ENCODE results near the gene ANKS1B. TPM values are rescaled to one million over a fixed set of nuclear protein-coding genes. Genes with fewer than 3 reads are reported as not detected.

Gene ANKS1B
- total RNA-seq, 3 donors from 2014 or later (not counting 1 experiment from before 2014, with no cell fraction given): not detected

- TF ChIP-seq, protein P1, sequence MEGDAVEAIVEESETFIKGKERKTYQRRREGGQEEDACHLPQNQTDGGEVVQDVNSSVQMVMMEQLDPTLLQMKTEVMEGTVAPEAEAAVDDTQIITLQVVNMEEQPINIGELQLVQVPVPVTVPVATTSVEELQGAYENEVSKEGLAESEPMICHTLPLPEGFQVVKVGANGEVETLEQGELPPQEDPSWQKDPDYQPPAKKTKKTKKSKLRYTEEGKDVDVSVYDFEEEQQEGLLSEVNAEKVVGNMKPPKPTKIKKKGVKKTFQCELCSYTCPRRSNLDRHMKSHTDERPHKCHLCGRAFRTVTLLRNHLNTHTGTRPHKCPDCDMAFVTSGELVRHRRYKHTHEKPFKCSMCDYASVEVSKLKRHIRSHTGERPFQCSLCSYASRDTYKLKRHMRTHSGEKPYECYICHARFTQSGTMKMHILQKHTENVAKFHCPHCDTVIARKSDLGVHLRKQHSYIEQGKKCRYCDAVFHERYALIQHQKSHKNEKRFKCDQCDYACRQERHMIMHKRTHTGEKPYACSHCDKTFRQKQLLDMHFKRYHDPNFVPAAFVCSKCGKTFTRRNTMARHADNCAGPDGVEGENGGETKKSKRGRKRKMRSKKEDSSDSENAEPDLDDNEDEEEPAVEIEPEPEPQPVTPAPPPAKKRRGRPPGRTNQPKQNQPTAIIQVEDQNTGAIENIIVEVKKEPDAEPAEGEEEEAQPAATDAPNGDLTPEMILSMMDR (IDR thresholded peaks at IDR 0.05): no peak
- no peaks in the 10 kb centered on the region for H3K4me1 Mint-ChIP-seq
- H3K9me3 Mint-ChIP-seq: no peaks in the 10 kb centered on the region
- Histone ChIP-seq H3K4me3 (ENCODE audit: low read length) (no peak overlapping the region), H3K4me1 (ENCODE audit: control insufficient read depth, insufficient read depth, low read length) (no peaks in the 10 kb centered on the region), H3K9me3 (ENCODE audit: control insufficient read depth, insufficient read depth, low read length) (no peaks in the 10 kb centered on the region), H3K36me3 (ENCODE audit: control insufficient read depth, insufficient read depth, low read length) (no peaks in the 10 kb centered on the region), H3K27ac (ENCODE audit: low read length) (no peak overlapping the region), H3K27me3 (ENCODE audit: control insufficient read depth, insufficient read depth, low read length) (peaks cover 15% of the 10 kb centered on the region)
- peaks cover 44 to 58% of the 10 kb centered on the region in 2 donors for H3K27me3 Mint-ChIP-seq (ENCODE audit: low read depth in 2 of 2)
- H3K36me3 Mint-ChIP-seq: no peaks in the 10 kb centered on the region
- intact Hi-C loops (cut with micrococcal nuclease): no loop called here
- H3K27ac Mint-ChIP-seq: no peak overlapping the region
- ATAC-seq (no peak), DNase-seq (no peak)
- H3K4me3 Mint-ChIP-seq: no peak overlapping the region
- WGBS (ENCODE audit: insufficient coverage): 24% methylated on average over 11 of the region's 11 CpGs
Observed at GRCh38 chr12:98893126-98893674, 1091.5 kb downstream of the ANKS1B start.

GRCh38 chr12:98885778-98886177 is 1099.0 kb downstream of the ANKS1B start:
- Histone ChIP-seq H3K4me1 (ENCODE audit: control insufficient read depth, insufficient read depth, low read length) (no peaks in the 10 kb centered on the region), H3K9me3 (ENCODE audit: control insufficient read depth, insufficient read depth, low read length) (no peaks in the 10 kb centered on the region), H3K4me3 (ENCODE audit: low read length) (no peak overlapping the region), H3K36me3 (ENCODE audit: control insufficient read depth, insufficient read depth, low read length) (no peaks in the 10 kb centered on the region), H3K27ac (ENCODE audit: low read length) (no peak overlapping the region), H3K27me3 (ENCODE audit: control insufficient read depth, insufficient read depth, low read length) (peaks cover 4% of the 10 kb centered on the region)
- H3K36me3 Mint-ChIP-seq: no peaks in the 10 kb centered on the region
- no peaks in the 10 kb centered on the region for H3K4me1 Mint-ChIP-seq
- no peaks in the 10 kb centered on the region for H3K9me3 Mint-ChIP-seq
- 31% methylated on average over 1 of the region's 2 CpGs for WGBS (ENCODE audit: insufficient coverage)
- H3K27ac Mint-ChIP-seq: no peak overlapping the region
- TF ChIP-seq, protein P1 (IDR thresholded peaks at IDR 0.05): no peak
- ATAC-seq (no peak), DNase-seq (no peak)
- peaks cover 11 to 28% of the 10 kb centered on the region in 2 donors for H3K27me3 Mint-ChIP-seq (ENCODE audit: low read depth in 2 of 2)
- no peak overlapping the region for H3K4me3 Mint-ChIP-seq
- intact Hi-C loops (cut with micrococcal nuclease): no loop called here

DNA sequence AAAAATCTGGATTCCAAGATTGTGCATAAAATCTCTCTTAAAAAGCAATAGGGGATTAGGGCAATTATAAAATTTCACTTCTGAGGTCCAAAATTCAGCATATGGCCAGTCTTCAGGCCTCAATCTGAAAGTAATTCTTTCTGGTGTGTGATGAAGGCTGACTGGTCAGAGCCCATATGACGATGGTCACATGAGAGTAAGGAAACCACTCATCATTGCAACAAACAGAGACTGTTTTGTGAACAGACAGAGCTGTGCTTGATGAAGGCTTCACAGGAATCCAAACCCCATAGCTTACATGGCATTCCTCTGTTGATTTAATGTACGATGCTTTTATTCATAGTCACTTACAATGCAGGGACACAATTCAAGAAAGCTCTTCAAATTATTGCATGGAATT is 1101.5 kb downstream of the ANKS1B start:
- Mint-ChIP-seq H3K4me1 (no peaks in the 10 kb centered on the region), H3K27ac (no peak overlapping the region), H3K36me3 (no peaks in the 10 kb centered on the region), H3K9me3 (no peaks in the 10 kb centered on the region), H3K27me3 (ENCODE audit: low read depth in 2 of 2) (peaks cover 7 to 29% of the 10 kb centered on the region in 2 donors), H3K4me3 (no peak overlapping the region)
- Histone ChIP-seq H3K27me3 (ENCODE audit: control insufficient read depth, insufficient read depth, low read length) (peaks cover 2% of the 10 kb centered on the region), H3K27ac (ENCODE audit: low read length) (no peak overlapping the region), H3K36me3 (ENCODE audit: control insufficient read depth, insufficient read depth, low read length) (no peaks in the 10 kb centered on the region), H3K4me1 (ENCODE audit: control insufficient read depth, insufficient read depth, low read length) (no peaks in the 10 kb centered on the region), H3K9me3 (ENCODE audit: control insufficient read depth, insufficient read depth, low read length) (no peaks in the 10 kb centered on the region), H3K4me3 (ENCODE audit: low read length) (no peak overlapping the region)
- TF ChIP-seq, protein P1 (IDR thresholded peaks at IDR 0.05): no peak
- intact Hi-C loops (cut with micrococcal nuclease): no loop called here
- ATAC-seq (no peak), DNase-seq (no peak)
- WGBS (ENCODE audit: insufficient coverage): 94% methylated on average over 2 of the region's 2 CpGs

GRCh38 chr12:98882526-98882925 is 1102.2 kb downstream of the ANKS1B start:
- H3K9me3 Mint-ChIP-seq: no peaks in the 10 kb centered on the region
- peaks cover 7 to 29% of the 10 kb centered on the region in 2 donors for H3K27me3 Mint-ChIP-seq (ENCODE audit: low read depth in 2 of 2)
- DNase-seq (no peak), ATAC-seq (no peak)
- Histone ChIP-seq H3K36me3 (ENCODE audit: control insufficient read depth, insufficient read depth, low read length) (no peaks in the 10 kb centered on the region), H3K4me1 (ENCODE audit: control insufficient read depth, insufficient read depth, low read length) (no peaks in the 10 kb centered on the region), H3K4me3 (ENCODE audit: low read length) (no peak overlapping the region), H3K9me3 (ENCODE audit: control insufficient read depth, insufficient read depth, low read length) (no peaks in the 10 kb centered on the region), H3K27ac (ENCODE audit: low read length) (no peak overlapping the region), H3K27me3 (ENCODE audit: control insufficient read depth, insufficient read depth, low read length) (peaks cover 2% of the 10 kb centered on the region)
- no CpG with 5 or more reads among the region's 1 CpG for WGBS (ENCODE audit: insufficient coverage)
- TF ChIP-seq, protein P1 (IDR thresholded peaks at IDR 0.05): no peak
- intact Hi-C loops (cut with micrococcal nuclease): no loop called here
- no peaks in the 10 kb centered on the region for H3K36me3 Mint-ChIP-seq
- no peak overlapping the region for H3K27ac Mint-ChIP-seq
- H3K4me3 Mint-ChIP-seq: no peak overlapping the region
- H3K4me1 Mint-ChIP-seq: no peaks in the 10 kb centered on the region

Measured in natural killer cell (primary cell).